Right cardiac atrium (tissue), 5 donors: ENCODE measurements around the gene TTC21A. TPM values are rescaled to one million over a fixed set of nuclear protein-coding genes. Genes with fewer than 3 reads are reported as not detected.

Experiments used
- ATAC-seq, 2 donors: fragments of 200-7000 bp; cut with Tn5 transposase; one replicate each; pipeline versions ENCODE4 v1.8.0 to v1.9.1; 2020; ENCODE audit warnings: moderate library complexity in 2 of 2, mild to moderate bottlenecking in 1 of 2
- DNase-seq, 3 donors: peaks; one replicate each; pipeline ENCODE4 v3.0.0-alpha.2; 2020
- H3K27ac ChIP-seq: one replicate; pipeline ENCODE4 v1.5.1; 2013; ENCODE audit warnings: mild to moderate bottlenecking, low read length, control low read depth, moderate library complexity
- H3K27me3 ChIP-seq: one replicate; pipeline ENCODE4 v1.6.1; 2013; ENCODE audit not compliant: control insufficient read depth, insufficient read depth
- H3K4me1 ChIP-seq: one replicate; pipeline ENCODE4 v1.6.1; 2013; ENCODE audit warnings: low read length; ENCODE audit not compliant: control insufficient read depth, insufficient read depth
- H3K4me3 ChIP-seq: one replicate; pipeline ENCODE4 v1.5.1; 2013; ENCODE audit warnings: low read length, control low read depth
- H3K9me3 ChIP-seq: one replicate; pipeline ENCODE4 v1.6.1; 2013; ENCODE audit warnings: low read length; ENCODE audit not compliant: control insufficient read depth
- WGBS: extraction: QIAGEN DNeasy Blood & Tissue Kit; methylation state at CpG from one replicate; pipeline ENCODE4 v1.1.7; 2013; 5-methylcytosine and 5-hydroxymethylcytosine counted together
- intact Hi-C, 4 donors: fragments of 100-400 bp; cut with DNase I; formaldehyde crosslinking; loops; one replicate each; pipeline versions ENCODE4 v1.11.0 to v1.14.0; 2022 to 2023
- polyA plus RNA-seq: library from polyadenylated mRNA; stranded (reverse); fragments of 200-250 nt; gene quantifications from one replicate; pipeline ENCODE4 v1.2.3, GENCODE V29; 2013
- total RNA-seq, 4 donors: library from RNA; stranded (reverse); fragmentation: NEBNext Ultra II Directional; extraction: Animal tissue kit (Norgen Biotek cat#: 25700); gene quantifications; one replicate each; pipeline ENCODE4 v1.2.1, GENCODE V29; 2021
- donor health status: healthy with polysubstance abuse.
- donor health status: DM: no; HTN: yes; CAD: no.
- donor health status: DM: no; HTN: no; CAD: no.
- donor health status: DM: no; HTN: yes; CAD: no; lungs with severe emphysema.
- donor health status: DM: yes; HTN: yes; CAD: no.

The TTC21A gene
- total and polyA plus RNA-seq, 5 donors: 1.9 to 3.4 (median 2.2) TPM

DNA sequence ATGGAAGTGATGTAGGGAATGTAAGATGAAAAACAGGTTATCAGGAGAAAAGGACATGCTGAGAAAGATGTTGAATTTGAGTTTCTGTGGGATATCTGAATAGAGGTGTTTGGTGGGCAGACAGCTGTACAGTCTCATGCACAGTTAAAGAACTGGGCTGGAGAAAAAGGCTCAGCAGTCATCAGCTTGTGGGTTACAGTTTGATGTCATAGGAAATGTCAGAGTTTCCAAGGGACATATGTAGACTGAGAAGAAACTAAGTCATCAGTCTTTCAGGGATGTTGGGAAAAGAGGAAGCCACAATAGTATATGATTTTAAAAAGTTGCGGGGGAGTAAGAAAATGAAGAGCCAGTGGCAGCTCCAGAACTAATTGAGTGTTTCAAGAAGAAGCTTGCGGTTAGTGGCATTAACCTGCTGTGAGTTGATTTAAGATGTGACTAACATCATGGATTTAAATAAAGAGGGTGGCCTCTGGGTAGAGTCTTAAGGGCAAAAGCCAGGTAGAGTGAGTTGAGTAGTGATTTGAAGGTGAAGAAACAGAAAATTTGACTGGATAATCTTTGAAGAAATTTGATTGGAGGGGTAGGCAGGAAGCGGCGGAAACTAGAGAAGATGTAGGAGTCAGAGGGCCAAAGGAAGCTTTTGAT is 24.7 kb upstream of the TTC21A start:
- no peak for ATAC-seq
- intact Hi-C loops: no loop called here
- no peak for DNase-seq
- Histone ChIP-seq H3K4me1 (no peaks in the 10 kb centered on the region), H3K9me3 (no peaks in the 10 kb centered on the region), H3K27me3 (no peaks in the 10 kb centered on the region), H3K27ac (no peak overlapping the region), H3K4me3 (no peak overlapping the region)
- 98% methylated on average over 4 of the region's 4 CpGs for WGBS

DNA sequence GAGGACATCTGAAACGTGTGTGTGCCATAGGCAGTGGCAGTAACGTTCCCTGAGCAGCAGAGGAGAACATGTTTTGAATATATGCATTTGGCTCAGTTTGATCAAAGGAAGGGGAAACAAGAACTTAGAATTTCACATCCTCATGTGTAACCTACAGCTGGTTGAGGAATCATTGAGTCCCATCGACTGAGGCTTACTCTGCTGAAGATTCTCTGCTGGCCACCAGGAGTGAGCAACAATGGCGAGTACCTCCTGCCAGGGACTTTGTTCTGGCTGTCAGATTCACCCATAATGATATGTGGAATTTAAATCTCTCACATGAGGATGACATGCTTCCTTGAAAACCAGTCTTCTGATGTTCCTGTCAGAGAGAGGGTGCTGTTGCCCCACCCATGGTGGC is 21.3 kb upstream of the TTC21A start:
- 87% methylated on average over 4 of the region's 4 CpGs for WGBS
- intact Hi-C loops: no loop called here
- no peak for DNase-seq
- Histone ChIP-seq H3K9me3 (no peaks in the 10 kb centered on the region), H3K4me3 (no peak overlapping the region), H3K4me1 (no peaks in the 10 kb centered on the region), H3K27ac (no peak overlapping the region), H3K27me3 (no peaks in the 10 kb centered on the region)
- no peak for ATAC-seq

DNA sequence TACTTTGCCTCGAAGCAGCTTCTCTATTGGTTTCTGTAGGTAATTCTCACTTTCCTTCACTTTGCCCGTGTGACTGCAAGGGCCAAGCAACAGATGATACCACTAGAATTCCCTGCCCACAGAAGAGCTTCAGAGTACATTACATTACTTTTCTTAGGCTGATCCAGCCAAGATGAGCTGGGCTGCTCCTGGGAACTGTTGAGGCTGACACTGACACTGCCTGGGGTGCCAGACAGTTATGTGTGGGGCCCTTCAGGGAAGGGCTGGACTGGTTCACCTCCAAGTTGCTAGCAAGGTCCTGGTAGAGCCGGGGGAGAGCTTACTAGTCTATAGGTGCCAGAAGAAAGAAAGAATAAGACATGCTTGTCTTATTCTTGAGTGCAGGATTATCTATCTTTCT is 19.0 kb upstream of the TTC21A start:
- H3K4me1 ChIP-seq: no peaks in the 10 kb centered on the region
- 90% methylated on average over 3 of the region's 3 CpGs for WGBS
- intact Hi-C loops: no loop called here
- H3K27me3 ChIP-seq: no peaks in the 10 kb centered on the region
- no peak for ATAC-seq
- H3K4me3 ChIP-seq: no peak overlapping the region
- H3K27ac ChIP-seq: no peak overlapping the region
- no peaks in the 10 kb centered on the region for H3K9me3 ChIP-seq
- no peak for DNase-seq

DNA sequence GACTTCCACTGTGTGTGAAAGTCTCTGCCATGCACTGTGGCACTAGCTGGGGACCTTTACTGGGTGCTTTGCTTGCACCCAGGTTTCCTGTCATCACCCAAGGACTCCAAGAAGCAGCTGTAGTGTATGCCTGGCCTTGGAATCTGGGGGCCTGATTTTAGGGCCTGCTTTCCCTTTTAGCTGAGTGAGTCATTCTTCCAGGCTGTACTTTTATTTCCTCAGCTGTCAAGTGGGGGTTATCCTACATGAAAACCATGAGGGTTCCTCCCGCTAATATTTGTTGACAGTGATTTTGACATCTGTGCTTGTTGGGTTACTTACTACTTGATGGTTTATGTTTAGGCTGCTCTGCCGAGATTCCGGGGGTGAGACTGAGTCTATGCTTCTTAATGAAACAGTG is 18.6 kb upstream of the TTC21A start:
- 68% methylated on average over 3 of the region's 3 CpGs for WGBS
- ATAC-seq: no peak
- H3K27ac ChIP-seq: no peak overlapping the region
- no peak overlapping the region for H3K4me3 ChIP-seq
- intact Hi-C loops: no loop called here
- no peak for DNase-seq
- no peaks in the 10 kb centered on the region for H3K4me1 ChIP-seq
- no peaks in the 10 kb centered on the region for H3K9me3 ChIP-seq
- no peaks in the 10 kb centered on the region for H3K27me3 ChIP-seq

DNA sequence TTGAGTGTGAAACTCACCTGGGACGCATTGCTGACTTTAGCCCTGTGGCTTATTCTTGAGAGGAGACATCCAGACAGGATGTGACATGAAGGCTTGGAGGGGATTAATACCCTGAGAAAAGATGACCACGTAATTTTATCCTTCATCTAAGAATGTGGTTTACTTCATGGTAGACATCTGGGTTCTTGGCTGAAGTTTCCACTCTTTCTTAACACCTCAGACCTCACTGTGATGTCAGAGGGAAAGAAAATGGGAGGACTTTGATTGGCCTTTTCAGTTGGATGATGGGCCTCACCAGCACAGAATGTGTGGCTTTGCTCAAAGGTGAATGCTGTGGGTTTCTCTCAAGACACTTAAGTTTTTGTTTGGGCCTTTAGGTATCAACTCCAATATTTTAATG is 16.6 kb upstream of the TTC21A start:
- no peak for ATAC-seq
- Histone ChIP-seq H3K27ac (no peak overlapping the region), H3K27me3 (no peaks in the 10 kb centered on the region), H3K4me1 (no peaks in the 10 kb centered on the region), H3K4me3 (no peak overlapping the region), H3K9me3 (no peaks in the 10 kb centered on the region)
- intact Hi-C loops: no loop called here
- DNase-seq: no peak
- WGBS: 85% methylated on average over 2 of the region's 2 CpGs

DNA sequence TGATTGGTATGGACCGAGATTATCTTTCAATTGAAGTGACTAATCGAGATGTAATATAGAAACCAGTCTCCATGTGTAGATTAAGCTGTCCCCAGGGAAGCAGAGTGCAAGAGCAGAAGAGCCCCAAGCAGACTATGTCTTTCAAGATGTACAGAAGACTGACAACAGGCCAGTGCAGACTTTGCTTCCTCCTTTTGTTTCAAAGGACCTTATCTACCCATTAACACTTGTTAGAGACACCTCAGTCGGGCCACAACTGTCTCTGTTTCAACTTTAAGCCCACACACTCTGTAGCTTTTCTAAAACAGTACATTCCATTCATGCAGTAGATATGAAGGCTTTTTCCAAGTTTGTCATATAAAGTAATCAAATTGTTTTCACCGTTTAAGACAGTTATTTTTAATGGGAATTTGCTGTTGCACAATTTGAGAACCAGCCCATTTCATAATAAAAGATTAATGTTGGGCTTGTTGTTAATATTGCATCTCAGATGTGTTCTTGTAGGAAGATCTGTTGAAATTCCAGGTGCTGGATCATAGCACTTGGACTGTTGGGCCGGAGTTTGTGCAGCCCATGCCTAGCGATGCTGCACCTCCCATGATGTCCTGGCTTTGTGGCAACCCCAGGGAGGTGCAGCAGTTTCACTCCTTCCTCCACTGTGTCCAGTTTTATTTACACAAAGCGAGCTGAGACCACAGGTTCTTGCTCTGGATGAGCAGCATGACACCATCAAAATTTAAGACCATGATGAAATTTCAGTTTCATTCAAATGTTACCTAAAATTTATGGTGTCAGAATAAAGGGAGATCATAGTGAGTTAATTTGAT is 12.4 kb upstream of the TTC21A start:
- Histone ChIP-seq H3K27ac (no peak overlapping the region), H3K4me3 (no peak overlapping the region), H3K4me1 (no peaks in the 10 kb centered on the region), H3K9me3 (no peaks in the 10 kb centered on the region), H3K27me3 (no peaks in the 10 kb centered on the region)
- intact Hi-C loops: no loop called here
- DNase-seq: no peak
- ATAC-seq: no peak
- WGBS: 71% methylated on average over 7 of the region's 7 CpGs

DNA sequence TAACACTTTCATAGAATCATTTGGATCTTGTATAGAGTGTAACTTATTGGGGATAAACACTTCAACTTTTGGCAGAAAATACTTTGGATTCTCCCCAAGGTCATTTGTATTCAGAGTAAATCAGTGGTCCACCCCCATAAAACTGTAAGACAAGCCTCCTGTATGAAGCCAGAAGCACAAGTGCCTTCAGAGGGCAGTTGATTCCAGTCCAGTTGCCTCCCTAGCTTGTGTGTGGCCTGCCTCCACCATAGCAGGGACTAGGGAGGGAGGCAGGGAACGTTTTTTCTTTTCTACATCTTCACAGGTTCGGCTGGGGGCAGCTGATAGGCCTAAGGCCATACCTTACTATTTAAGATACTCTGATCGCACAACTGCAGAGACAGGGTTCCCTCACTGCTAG is 11.7 kb upstream of the TTC21A start:
- Histone ChIP-seq H3K9me3 (no peaks in the 10 kb centered on the region), H3K27me3 (no peaks in the 10 kb centered on the region), H3K4me1 (no peaks in the 10 kb centered on the region), H3K27ac (no peak overlapping the region), H3K4me3 (no peak overlapping the region)
- 66% methylated on average over 3 of the region's 3 CpGs for WGBS
- intact Hi-C loops: no loop called here
- DNase-seq: no peak
- ATAC-seq: no peak

DNA sequence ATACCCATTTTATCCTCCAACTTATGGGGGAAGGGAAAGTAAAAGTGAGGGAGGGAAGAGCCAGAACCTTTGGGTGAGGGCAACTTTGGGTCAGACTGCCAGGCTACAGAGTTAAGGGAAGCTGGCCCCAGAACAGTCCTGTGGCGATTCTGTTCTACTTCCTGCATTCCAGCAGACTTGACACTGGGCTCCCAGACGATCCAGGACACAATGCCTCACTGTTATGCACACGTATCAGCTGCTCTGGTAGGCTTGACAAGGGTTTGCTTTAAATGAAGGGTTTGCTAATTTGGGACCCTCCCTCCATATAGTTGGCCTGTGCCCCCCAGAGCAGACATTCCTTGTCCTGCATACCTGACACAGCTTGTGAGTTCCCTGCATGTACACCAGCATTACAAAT is 10.7 kb upstream of the TTC21A start:
- intact Hi-C loops: no loop called here
- no peak overlapping the region for H3K4me3 ChIP-seq
- DNase-seq: peak in 1 of 3 donors; percentile 19
- H3K4me1 ChIP-seq: no peaks in the 10 kb centered on the region
- H3K9me3 ChIP-seq: no peaks in the 10 kb centered on the region
- 12% methylated on average over 3 of the region's 3 CpGs for WGBS
- peak overlapping the region; percentile 14 for H3K27ac ChIP-seq
- H3K27me3 ChIP-seq: no peaks in the 10 kb centered on the region
- ATAC-seq: peak in 1 of 2 donors; percentile 39

DNA sequence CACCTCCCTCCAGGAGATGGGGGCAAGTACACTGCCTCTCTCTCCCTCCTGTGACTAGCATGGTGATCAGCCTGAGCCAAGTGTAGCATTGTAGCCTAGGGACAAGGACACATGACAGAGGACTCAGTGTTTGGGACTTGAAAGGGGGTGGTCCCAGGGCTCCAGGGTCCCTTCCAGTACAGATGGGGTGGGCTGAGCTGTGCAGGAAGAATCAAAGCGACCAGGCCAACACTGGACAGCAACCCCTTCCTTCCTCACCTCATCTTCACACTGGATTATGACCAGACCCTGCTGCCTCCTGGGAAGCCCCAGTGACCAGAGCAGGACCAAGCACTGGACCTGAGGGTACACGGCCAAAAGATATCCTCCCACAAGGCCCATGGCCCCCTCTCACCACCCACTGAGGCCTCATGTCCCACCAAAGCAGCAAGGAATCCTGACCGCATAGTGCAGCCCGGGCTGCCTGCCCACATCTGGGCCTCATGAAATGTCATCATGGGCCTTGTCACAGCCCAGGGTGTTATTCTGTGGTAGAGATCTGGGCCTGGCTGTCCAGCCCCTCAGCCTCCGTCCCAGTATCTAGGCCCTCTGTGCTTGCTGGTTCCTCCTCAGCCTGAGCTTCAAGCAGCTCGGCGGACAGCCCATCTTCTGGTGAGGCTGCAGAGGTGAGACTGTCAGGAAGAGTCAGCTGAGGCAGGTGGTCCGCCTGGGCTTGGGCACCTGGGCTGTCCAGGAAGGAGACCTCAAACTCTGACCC is 9.6 kb upstream of the TTC21A start:
- ATAC-seq (no peak), DNase-seq (peak in 1 of 3 donors; percentile 50)
- intact Hi-C loops: no loop called here
- peaks cover under 1% of the 10 kb centered on the region for H3K4me1 ChIP-seq
- no peak overlapping the region for H3K27ac ChIP-seq
- H3K27me3 ChIP-seq: no peaks in the 10 kb centered on the region
- H3K9me3 ChIP-seq: no peaks in the 10 kb centered on the region
- H3K4me3 ChIP-seq: no peak overlapping the region
- 78% methylated on average over 8 of the region's 8 CpGs for WGBS

DNA sequence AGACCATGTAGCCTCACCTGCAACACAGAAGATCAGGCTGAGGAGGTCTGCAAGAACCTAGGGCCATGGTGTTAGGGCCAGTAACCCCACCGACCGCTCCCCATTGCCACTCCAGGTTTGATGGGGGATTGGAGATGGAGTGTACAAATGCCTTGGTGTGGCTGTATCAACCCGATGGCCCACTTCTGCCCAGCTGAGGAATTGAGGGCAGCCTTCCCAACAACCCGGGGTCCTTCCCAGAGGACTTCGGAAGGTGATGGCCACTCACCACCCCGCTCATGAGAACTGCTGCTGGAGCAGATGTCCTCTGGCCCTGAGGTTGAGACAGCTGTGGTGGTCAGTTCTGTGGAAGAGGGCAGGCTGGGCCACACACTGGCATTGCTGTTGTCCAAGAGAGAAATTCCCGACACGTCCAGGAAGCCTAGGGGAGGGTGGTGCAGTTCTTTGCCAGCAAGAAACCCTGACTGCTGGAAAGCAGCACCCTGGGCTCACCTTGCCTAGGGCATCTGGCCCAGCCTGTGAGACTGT is 8.9 kb upstream of the TTC21A start:
- 87% methylated on average over 8 of the region's 8 CpGs for WGBS
- intact Hi-C loops: no loop called here
- peak in 1 of 3 donors; percentile 30 for DNase-seq
- no peak for ATAC-seq
- Histone ChIP-seq H3K4me1 (peaks cover 4% of the 10 kb centered on the region), H3K9me3 (no peaks in the 10 kb centered on the region), H3K4me3 (no peak overlapping the region), H3K27me3 (no peaks in the 10 kb centered on the region), H3K27ac (no peak overlapping the region)

DNA sequence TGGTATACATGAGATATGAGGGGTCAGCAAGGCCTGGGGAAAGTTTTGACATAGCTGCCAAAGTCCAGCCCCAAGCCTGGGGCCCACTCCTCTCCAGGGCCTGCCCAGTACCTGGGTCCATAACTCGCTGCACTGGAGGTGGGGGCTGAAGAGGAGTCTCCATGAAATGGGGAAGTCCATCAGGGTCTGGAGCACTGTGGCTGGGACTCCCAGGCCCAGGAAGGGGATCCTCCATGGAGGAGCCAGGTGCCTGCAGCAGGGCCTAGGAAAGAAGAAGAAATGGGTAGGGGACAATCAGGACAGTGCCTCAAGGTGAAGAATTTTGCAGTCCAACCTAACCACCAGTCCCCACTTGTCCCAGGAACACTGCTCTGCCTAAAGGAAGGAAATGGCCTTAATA is 8.2 kb upstream of the TTC21A start:
- H3K4me3 ChIP-seq: no peak overlapping the region
- H3K9me3 ChIP-seq: no peaks in the 10 kb centered on the region
- no peak for DNase-seq
- no peak overlapping the region for H3K27ac ChIP-seq
- no peak for ATAC-seq
- 88% methylated on average over 1 of the region's 1 CpG for WGBS
- intact Hi-C loops: no loop called here
- no peaks in the 10 kb centered on the region for H3K27me3 ChIP-seq
- H3K4me1 ChIP-seq: peaks cover 11% of the 10 kb centered on the region
